Right forelimb (tissue), 1 donor: ENCODE measurements around the gene CCND1.

ENCODE experiments used
- DNase-seq: peaks from one replicate; pipeline ENCODE4 v3.0.0-alpha.2; 2018

The CCND1 gene

DNA sequence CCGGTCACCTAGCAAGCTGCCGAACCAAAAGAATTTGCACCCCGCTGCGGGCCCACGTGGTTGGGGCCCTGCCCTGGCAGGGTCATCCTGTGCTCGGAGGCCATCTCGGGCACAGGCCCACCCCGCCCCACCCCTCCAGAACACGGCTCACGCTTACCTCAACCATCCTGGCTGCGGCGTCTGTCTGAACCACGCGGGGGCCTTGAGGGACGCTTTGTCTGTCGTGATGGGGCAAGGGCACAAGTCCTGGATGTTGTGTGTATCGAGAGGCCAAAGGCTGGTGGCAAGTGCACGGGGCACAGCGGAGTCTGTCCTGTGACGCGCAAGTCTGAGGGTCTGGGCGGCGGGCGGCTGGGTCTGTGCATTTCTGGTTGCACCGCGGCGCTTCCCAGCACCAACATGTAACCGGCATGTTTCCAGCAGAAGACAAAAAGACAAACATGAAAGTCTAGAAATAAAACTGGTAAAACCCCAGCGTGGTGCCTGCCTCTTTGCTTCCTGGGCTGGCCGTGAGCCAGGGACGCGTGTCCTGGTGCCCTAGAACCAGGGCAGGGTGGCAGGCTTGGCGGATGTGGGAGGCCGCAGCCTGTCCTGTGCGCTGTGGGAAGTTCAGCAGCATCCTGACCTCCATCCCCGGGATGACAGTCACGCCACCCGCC is 13.2 kb downstream of the CCND1 start:
- DNase-seq, result no peak

DNA sequence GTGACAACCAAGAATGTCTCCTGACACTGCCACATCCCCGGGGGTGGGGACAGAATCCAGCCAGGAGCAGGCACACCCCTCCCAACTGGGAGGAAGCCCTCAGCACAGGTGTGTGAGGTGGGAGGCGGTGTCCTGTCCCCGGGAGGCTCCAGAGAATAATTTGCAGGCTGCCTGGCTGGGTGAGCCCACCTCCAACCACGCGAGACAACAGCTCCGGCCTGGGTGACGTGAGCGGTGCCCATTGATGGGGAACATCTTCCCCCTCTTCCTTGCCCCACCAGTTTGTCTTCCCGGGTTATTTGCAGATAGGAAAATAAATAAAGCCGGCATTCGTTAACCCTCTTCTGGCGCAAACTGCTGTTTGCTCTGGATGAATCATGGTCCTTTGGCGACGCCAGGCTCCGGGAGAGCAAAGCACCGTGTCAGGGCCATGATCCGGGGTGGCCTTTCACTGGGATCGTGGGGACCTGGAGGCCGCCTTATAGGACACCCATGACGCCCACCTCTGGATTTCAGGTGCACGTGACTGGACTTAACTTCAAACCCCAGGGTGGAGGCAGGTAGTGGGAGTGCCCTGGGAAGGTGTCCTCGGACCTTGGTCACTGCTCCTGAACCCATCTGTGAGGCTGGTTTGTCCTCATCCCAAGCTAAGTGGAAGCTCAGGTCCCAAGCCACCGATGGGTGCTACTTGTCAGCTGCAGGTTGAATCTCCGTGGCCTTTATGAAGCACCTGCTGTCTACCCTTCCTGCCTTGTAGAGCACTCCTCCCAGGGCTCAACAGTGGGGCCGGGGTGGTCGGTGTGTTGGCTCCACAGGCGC is 13.9 kb downstream of the CCND1 start:
- no peak for DNase-seq

DNA sequence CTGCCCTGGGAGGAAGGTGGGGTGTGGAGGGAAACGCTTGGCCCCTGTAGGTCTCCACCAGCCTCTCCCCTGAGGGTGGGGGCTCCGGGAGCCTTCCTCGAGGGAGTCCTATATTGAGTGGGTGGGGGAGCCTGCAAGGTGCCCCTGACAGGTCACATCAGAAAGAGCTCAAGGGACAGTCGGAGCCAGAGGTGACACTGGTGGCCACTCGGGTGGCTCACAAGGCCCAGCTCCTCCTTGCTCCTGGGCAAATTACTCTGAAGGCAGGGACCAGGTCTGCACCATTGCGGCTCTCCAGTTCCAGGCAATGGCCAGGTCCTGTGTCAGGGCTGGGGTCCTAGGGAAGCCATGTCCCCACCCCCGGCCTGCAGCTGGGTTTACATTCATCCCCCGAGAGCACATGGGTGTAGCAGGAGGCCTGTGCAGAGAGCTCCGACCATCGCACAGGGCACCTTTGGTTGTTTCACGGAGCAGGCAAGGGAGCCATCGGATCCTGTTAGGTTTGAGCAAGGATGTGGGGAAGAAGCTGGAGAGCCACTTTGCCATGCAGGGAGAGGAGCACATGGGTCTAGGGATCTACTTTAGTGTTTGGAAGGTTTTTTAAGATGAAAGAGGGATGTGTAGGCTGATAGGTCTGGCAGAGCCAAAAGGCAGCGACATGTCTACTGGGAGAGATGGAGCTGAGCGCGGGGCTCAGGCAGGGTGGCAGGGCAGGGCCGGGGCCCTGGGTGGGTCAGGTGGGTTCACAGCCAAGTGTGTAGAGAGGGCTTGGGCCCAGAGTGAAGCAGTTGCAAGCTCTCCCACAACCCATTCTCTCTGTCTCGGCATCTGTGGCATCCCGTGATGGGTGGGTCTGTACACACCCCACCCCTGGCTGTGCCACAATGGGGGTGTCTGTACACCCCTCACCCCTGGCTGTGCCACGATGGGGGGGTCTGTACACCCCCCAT is 14.8 kb downstream of the CCND1 start:
- no peak for DNase-seq

DNA sequence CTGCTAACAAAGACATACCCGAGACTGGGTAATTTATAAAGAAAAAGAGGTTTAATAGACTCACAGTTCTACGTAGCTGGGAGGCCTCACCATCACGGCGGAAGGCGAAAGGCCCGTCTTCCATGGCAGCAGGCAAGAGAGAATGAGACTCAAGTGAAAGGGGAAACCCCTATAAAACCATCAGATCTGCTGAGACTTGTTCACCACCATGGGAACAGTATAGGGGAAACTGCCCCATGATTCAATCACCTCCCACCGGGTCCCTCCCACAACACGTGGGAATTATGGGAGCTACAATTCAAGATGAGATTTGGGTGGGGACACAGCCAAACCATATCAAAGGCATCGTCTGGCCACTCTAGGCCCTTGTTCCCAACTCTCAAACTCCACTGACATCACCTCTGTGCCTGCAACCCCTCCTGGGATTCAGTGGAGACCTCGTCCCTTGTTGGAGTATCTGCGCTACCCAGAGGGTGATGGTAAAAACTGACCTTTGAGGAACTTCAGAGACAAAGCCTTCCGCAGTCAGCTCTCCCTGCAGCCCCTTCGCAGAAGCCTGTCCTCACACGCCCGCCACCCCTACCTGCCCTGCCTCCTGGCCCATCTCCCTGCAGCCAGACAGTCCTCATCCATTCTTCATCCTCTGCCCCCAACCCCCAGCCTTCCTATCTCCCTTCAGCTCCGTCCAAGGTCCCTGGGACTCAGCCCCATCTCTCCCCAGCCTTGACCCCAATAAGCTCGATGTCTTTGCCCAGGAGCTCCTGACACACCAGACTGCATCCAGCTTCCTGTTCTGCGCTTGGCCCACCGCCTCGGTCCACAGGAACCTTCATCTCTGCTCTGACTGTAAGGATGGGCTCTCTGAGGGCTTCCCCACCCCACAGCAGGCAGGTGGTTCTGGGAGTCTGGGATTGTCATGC is 15.8 kb downstream of the CCND1 start:
- no peak for DNase-seq

DNA sequence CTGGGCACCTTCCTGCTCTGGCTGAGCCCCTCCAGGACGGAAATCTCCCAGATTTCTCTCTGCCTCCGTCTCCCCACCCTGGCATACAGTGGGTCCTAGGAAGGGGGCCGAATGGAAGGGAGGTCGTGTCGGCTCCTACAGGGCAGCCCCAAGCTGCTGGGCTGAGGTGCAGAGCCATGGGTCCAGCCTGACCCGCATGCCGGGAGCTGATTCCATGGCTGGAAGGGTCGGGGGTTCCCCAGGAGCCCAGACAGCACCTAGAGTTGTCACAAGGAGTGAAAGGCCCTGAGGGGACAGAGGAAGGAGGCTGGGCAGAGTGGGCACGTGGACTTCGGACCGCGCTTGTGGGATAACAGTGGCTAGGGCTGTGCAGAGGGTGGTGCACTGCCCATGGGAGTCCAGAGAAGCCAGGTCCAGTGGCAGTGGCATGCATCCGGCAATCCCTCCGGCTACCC is 16.5 kb downstream of the CCND1 start:
- DNase-seq, result no peak

DNA sequence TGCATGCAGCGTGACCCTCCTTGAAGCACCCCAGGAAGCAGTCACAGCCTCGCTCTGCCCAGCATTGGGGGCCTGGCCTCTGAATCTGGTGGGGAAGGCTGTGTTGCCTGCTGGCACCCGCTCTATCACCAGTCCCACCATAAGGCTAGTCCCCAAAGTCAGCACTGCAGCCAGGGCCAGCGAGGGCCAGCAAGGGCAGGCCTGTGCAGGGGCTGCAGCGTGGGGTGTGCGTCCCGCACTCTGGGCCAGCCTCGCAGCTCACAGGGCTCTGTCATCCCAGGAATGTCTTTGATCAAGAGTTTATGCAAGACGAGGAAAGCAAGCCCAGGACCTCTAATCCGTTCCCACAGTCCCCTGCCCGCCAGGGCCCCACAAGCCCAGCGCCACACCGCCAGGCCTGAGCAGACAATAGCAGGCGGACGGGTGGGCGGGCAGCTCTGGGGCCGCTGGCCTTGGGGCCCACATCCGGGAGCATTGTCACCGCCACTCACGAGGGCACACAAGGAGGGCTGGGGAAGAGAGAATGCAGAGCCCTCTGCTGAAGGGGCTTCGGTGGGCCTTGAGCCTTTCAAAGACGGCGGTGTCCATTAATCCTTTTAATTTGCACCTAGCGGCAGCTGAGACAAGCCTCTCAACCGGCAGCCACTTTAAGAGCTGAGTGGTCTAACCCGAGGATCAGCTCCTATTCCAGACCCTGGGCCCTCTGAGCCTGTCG is 17.1 kb downstream of the CCND1 start:
- no peak for DNase-seq

DNA sequence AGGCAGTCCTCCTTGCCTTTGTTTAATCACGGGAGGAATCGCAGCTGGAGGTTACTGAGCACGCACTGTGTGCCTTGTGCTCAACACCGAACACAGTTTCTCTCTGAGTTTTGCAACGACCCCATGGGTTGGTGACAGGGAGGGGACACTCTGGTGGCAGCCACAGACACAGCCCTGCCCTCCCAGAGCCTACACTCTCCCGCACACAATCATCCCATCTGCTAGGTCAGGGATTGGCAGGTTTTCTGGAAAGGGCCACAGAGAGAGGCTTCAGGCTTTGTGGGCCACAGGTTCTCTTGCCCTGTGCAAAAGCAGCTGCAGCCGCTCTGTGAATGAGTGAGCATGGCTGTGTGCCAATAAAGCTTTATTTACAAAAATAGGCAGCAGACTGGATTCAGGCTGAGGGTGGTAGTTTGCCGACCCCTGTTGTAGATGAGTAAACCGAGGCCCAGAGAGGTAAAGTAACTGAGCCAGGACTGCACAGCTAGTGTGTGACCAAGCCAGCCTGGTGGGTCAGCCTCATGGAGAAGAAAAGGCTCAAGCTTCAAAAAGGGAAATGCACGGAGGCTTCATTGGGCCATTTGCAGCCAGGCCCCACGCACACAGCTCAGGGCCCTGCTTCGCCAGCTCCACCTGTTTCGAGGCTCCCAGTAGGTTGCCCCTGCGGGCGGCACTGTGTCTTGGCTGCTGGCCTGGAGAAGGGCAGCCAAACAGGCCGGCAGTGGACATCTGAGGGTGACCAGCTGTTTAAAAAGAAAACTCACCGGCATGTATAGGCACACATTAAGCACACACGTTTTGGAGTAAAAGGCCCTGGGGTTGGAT is 17.9 kb downstream of the CCND1 start:
- DNase-seq, result no peak

DNA sequence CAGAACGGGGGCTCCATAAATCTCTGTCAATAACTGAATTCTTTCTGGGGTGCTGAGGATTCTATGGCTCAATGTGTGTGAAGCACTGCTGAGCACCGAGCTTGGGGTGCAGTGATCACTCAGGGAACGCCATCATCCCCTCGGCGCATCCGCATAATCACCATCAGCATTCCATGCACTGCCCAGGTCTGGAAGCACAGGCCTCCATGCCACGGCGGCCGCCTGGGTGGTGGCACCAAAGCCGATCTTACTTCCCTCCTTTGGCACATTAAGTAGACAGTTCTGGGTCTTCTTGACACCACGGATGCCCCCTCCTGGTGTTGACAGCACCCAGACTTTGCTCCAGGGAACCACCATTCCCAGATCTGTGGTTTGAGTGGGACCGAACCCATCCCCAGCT is 18.6 kb downstream of the CCND1 start:
- DNase-seq, result no peak

DNA sequence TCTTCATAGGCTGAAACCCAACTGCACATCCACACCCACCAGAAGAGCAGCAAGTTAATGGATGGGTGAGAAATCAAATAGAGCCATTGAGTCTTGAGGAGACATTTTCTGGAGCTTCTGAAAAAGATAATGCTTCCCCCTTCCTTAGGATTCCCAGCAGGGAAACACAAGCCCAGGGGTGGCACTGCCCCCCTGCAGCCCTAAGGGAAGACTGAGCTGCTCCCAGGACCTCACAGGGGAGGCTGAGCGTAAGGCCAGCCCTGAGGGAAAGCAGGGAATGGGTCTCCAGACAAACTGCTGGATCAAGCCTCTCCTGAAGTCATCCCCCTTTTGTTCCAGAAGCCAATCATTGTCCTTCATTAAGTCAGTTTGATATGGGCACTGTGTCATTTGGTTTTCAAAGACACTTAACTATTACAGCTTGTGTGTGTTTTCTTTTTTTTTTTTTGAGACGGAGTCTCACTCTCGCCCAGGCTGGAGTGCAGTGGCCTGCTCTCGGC is 19.1 kb downstream of the CCND1 start:
- no peak for DNase-seq

DNA sequence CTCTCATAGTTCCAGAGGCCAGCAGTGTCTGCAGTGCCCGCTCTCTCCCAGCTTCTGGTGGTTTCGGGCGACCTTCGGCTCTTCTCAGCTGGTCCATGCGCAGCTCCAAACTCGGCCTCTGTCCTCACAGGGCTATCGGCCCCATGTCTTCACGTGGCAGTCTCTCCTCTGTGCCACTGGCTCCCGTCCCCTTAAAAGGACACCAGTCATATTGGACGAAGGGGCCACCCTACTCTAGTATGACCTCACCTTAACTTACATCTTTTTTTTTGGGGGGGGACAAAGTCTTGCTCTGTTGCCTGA is 20.4 kb downstream of the CCND1 start:
- DNase-seq, result no peak

DNA sequence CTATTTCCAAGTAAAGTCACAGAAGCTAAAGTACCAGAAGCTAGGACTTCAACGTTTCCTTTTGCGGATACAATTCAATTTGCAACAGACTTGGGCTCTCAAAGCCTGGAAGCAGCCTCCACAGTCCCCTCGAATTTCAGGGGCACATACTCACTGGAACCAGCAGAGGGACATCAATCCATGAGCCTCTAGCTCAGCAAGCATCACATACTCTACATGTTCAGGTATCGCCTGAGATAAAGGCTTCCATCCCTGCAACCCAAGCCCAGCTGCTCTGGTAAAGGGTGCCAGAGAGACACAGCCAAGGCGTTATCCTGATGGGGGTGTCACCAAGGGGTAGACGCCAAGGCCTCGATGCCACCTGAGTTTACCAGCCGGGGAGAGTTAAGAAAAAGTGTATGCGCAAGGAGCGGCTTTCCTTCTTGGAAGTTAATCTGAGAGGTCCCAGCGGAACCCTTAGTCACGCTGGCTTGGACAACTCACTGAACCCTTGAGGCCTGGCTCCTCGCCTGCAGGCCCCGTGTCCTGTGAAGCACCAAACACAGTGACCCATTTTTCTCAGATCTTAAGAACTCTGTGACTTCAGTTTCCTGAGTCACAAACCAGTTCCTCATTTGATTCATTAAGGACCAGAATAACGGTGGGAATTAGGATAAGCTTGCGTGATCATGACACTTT is 21.2 kb downstream of the CCND1 start:
- DNase-seq, result no peak

DNA sequence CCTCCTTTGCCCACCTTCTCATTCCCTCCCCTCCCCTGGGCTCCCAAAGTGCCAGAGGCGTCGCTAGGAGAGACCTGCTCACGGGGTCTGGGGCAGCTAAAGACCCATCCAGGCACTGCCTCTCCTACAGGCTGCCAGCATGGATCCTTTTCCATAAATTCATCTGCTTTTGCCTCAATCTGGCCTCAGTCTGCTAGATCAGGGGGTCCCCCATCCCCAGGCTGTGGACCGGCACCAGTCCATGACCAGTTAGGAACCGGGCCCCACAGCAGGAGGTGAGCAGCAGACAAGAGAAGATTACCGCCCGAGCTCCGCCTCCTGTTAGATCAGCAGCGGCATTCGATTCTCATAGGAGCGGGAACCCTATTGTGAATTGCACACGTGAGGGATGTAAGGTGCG is 21.9 kb downstream of the CCND1 start:
- peak; percentile 21 for DNase-seq

DNA sequence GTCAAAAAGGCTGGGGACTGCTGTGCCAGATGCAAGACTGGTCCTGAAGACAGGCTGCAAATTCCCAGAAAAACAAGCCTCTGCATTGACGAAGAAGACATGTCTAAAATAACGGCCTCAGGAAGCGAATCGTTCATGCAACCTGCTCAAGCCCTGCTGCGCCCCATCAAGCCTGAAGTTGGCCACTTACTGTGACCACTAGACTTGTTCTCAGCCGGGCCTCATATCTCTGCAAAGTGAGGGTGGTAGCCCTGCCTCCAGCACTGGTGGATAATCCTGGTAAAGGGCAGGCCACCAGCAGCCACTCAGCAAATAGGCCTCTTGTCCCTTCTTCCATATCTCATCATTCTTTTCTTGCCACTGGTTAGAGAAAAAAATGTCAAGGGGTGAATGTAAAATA is 22.4 kb downstream of the CCND1 start:
- DNase-seq, result no peak

DNA sequence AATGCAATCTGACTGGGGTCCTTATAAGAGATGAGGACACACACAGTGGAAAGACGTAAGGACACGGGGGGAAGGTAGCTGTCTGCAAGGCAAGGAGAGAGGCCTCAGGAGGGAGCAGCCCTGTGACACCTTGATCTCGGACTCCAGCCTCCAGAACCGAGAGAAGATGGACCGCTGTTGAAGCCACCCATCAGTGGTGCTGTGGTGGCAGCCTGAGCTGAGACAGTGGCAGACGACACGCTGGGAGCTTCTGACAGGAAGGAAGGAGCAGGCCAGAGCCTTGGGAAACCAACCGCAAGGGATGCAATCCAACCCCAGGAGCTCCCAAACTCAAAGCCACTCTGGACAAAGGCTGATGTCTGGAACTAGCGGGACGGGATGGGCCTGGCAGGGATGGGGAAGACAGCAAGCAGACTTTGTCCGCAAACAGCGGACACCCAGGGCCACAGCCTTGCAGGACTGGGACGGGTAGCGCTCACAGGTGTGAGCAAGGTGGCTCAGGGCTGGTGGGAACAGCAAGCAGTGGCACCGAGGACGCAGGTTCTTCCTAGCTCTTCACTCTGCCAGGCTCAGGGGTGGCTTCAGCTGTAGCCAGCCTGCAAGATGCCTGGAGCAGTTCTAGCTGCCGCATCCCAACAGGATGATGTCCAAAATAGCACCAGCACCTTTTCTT is 23.3 kb downstream of the CCND1 start:
- no peak for DNase-seq

DNA sequence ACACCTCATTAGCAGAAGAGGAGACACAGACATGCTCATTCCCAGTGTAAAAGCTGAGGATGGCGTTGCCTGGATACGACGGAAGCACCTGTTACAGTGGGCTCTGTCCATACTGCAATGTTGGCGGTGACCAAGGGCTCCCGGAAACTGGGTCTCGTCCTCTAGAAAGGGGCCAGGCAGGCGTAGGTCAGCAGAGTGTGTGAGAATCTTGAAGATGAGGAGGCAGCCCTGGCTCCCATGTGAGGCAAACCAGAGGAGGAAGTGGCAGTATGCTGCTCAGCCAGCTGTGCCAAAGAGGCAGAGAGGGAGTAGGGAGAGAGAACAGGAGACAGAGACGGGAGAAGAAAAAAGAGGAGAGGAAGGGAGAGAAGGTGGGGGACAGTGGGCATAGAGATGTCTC is 23.9 kb downstream of the CCND1 start:
- DNase-seq, result no peak

DNA sequence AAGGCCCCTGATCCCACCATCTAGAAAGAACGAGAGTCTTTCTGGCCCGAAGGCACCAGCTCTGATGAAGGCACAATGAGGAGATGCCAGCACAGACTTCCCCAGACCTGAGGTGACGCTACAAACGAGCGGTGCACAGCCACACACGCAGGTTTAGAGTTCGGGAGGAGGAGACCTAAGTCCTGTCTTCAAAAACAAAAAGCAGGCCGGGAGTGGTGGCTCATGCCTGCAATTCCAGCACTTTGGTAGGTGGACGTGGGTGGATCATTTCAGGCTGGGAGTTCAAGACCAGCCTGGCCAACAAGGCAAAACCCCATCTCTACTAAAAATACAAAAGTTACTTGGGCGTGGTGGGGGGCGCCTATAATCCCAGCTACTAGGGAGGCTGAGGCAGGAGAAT is 24.7 kb downstream of the CCND1 start:
- DNase-seq, result no peak

DNA sequence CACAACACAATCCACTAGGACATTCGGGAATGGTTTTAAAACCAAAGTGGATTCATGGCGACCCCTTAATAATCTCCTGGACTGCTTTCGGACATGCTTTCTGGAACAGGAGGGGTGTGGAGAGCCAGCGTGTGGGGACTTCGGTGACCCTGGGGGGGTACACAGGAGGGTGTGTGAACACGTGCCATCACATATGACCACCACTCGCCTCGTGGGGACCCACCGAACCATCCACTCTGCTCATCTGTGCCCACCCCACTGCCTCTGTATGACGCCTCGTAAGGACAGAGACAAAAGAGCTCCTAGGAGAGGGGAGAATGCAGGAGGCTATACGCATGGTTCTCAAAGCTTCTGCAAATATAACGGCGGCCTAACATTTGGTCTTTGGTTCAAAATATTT is 25.3 kb downstream of the CCND1 start:
- DNase-seq, result no peak

DNA sequence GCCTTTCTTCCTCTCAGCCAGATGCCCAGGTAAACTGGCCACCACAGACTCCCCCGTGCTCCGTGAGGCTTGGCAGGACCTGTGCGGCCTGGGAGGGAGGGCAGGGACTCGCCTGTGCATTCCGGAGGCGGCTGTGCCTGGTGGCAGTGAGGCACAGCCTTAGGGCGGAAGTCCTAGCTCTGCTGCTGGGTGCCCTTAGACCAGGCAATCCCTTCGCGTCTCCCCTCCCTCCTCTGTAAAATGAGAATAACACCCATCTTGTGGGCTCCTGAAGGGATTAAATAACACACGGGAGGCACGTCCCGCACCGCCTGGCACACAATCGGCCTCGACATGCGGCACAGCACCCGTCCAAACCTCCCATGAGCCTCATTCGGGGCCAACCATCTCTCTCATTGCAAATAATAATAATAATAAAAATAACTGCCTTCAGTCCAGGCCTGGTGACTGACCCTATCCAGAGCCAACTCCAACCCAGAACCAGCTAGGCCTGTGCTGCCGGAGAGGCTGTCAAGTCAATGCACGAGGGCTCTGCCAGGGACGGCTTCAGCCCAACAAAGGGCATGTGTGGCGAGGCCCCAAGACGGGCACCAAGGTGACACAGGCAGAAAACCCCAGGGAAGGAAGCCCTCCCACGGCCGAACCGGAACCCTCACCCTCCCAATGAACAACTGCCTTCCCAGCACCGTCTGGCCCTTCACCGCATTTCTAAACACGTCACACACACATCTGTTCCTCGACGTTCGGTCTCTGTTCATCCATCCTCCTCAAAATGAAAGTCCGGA is 26.0 kb downstream of the CCND1 start:
- no peak for DNase-seq
